HG03066 (cell line): Measurements from ENCODE around the gene ZNF564.
"Not testable (repeated sequence)": the region's sequence is repeated elsewhere in the genome, so short reads cannot be mapped to it uniquely, and the experiment has no call there.

ENCODE experiments used
- ATAC-seq: cut with Tn5 transposase; IDR thresholded peaks from one replicate; pipeline ENCODE4 v1.9.1; 2021; ENCODE audit warnings: low read depth; ENCODE audit not compliant: unreplicated experiment

ZNF564 gene

DNA sequence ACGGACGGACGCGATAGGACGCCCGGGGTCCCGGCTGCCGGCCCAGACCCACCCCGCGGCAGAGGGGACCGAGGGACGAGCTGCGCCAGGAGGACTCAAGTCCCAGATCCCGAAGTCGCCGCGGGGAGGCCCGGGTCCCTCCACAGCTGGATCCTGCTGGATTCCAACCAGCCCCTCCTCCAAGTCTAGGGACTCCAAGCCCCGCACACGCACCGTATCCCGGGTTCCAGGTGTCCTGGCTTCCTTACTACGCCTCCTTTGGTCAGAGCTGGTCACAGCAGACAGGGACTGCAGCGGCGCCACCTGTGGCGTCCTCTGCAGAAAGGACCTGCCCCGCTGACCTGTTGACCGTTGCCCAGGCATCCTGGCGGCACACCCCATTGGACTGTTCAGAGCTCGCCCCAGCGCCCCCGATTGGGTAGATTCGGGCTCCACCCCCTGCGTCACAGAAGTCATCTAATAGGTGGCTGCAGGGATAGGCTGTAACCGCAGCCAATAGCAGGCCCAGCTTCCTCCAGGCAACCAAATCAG lies 37.7 kb downstream of the ZNF564 start:
- no peak for ATAC-seq

- ATAC-seq: no peak
Observed at GRCh38 chr19:12497032-12497431, 54.2 kb downstream of the ZNF564 start.

DNA sequence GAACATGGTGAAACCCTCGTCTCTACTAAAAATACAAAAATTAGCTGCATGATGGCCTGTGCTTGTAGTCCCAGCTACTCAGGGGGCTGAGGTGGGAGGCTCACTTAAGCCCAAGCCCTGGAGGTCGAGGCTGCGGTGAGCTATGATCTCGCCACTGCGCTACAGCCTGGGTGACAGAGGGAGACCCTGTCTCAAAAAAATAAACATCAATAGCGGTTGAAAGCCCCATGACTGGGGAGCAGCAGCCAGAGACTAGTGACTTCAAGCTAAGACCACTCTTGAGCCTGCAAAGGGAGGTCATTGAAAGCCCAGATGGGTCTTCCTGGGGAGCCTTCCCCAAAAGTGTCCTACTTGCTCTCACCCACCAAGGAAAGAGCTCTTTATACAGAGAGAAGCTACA lies 54.8 kb downstream of the ZNF564 start:
- no peak for ATAC-seq

GRCh38 chr19:12495002-12495802 lies 56.1 kb downstream of the ZNF564 start:
- ATAC-seq: no peak

- no peak for ATAC-seq
Observed at GRCh38 chr19:12494260-12494860, 56.9 kb downstream of the ZNF564 start.

GRCh38 chr19:12486265-12486783 lies 65.0 kb downstream of the ZNF564 start:
- ATAC-seq: not testable (repeated sequence)

DNA sequence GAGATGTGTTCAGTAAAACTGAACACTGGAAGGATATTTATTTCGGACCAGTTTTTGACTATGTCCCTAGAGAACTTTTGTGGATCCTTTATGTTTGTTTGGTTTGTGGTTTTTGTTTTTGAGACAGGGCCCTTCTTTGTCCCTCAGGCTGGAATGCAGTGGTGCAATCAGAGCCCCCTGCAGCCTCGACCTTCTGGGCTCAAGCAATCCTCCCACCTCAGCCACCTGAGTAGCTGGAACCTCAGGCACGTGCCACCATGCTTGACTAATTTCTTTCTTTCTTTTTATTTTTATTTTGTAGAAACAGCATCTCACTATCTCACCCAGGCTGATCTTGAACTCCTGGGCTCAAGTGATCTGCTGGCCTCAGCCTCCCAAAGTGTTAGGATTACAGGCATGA lies 65.7 kb downstream of the ZNF564 start:
- no peak for ATAC-seq

DNA sequence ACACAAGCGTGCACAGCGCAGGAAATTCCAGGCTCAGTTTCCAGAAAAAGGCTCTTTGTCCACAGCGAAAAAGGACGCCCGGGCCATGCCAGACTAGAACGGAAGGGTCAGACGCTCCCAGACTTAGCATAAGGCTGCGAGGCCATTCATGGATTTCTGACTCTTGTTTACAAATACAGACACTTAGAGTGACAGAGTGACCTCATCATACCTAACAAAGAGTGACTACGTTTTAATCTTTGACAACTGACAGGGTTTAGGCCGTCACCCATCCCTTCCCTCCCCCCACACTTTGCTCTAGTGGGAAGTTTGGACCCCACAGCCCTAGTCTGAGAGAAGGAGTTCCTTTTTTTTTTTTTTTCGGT lies 66.2 kb downstream of the ZNF564 start:
- no peak for ATAC-seq

- peak; percentile 93 for ATAC-seq
Observed at GRCh38 chr19:12484371-12485051, 66.8 kb downstream of the ZNF564 start, which contains the start of gene ZNF709. TSS of gene ZNF709 (minus strand) at chr19:12484816. CDS start at chr19:12484657, 159 bp downstream.

DNA sequence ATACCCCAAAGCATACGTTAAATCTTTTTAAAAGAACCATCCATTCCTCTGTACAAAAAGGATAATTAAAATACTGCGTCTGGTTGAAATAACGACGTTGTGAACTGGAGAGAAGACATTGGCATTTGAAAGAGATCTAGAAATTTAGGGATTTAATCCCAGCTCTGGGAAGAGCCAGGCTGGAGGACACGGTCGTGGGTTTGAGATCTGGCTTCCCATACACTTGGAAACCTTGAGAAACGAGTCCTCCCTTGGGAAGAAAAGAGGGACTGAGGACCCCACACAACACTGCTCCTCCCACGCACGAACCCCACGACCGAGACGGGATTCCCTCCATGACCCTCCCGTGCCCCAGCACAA lies 67.3 kb downstream of the ZNF564 start:
- no peak for ATAC-seq

GRCh38 chr19:12482509-12482886 lies 68.8 kb downstream of the ZNF564 start:
- ATAC-seq: no peak

DNA sequence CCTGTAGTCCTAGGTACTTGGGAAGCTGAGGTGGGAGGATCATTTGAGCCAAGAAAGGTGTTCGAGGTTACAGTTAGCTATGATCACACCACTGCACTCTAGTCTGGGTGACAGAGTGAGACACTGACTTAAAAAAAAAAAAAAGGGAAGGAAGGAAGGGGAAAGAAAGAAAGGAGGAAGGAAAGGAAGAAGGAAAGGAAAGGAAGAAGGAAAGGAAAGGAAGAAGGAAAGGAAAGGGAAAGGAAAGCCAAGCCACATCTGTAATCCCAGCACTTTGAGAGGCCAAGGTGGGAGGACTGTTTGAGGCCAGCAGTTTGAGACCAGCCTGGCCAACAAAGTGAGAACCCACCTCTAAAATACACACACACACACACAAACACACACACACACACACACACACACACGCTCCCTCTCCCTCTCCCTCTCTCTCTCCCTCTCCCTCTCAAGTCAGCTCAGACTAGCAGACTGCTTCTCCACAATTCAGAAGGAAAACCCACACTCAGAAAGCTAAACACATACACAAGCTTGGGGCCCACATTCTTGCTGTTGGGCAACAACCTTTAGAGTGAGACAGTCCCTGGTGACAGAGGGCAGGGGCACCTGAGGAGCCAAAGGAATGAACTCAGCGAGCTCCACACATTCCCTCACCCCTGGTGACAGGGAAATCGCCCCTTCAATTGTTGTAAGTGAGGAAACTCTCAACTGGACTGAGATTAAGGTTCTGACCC lies 69.3 kb downstream of the ZNF564 start:
- no peak for ATAC-seq

GRCh38 chr19:12478234-12478941 lies 72.9 kb downstream of the ZNF564 start:
- ATAC-seq: no peak
